Osteoblast (primary cell): Measurements from ENCODE around the gene PNPLA5. TPM values are rescaled to one million over a fixed set of nuclear protein-coding genes. Genes with fewer than 3 reads are reported as not detected.
A peak's percentile ranks its signal among the peaks of the same experiment; 100 is the strongest.
"Not testable (repeated sequence)": the region's sequence is repeated elsewhere in the genome, so short reads cannot be mapped to it uniquely, and the experiment has no call there.

ENCODE experiments used
- DNase-seq: peaks from one replicate; pipeline ENCODE4 v3.0.0; 2011; ENCODE audit warnings: low spot score, mixed read lengths; ENCODE audit not compliant: insufficient read length; ENCODE audit errors: missing footprints
- H2AFZ ChIP-seq: 2 replicates; pipeline ENCODE4 v1.6.0; 2011; ENCODE audit warnings: mild to moderate bottlenecking, low read length
- H3K27ac ChIP-seq: 2 replicates; pipeline ENCODE4 v1.5.1; 2011; ENCODE audit warnings: mild to moderate bottlenecking, low read depth, low read length, moderate library complexity
- H3K27me3 ChIP-seq: 2 replicates; pipeline ENCODE4 v1.6.0; 2012; ENCODE audit warnings: mild to moderate bottlenecking, control low read depth, inconsistent platforms, low read length, moderate library complexity; ENCODE audit not compliant: insufficient read depth
- H3K36me3 ChIP-seq: 2 replicates; pipeline ENCODE4 v1.5.1; 2011; ENCODE audit warnings: mild to moderate bottlenecking, low read length, control low read depth, moderate library complexity; ENCODE audit not compliant: insufficient read depth
- H3K4me1 ChIP-seq: 2 replicates; pipeline ENCODE4 v1.5.1; 2011; ENCODE audit warnings: mild to moderate bottlenecking, low read length, control low read depth, moderate library complexity; ENCODE audit not compliant: insufficient read depth
- H3K4me2 ChIP-seq: 2 replicates; pipeline ENCODE4 v1.6.0; 2011; ENCODE audit warnings: mild to moderate bottlenecking, low read length; ENCODE audit not compliant: insufficient read depth
- H3K4me3 ChIP-seq: fragments of 200-600 bp; sonication (generic); 3 replicates; pipeline ENCODE4 v1.5.1; 2012; ENCODE audit warnings: mild to moderate bottlenecking, low read length, inconsistent platforms; ENCODE audit not compliant: insufficient read depth
- H3K79me2 ChIP-seq: 2 replicates; pipeline ENCODE4 v1.6.0; 2012; ENCODE audit warnings: mild to moderate bottlenecking, low read length, control low read depth, inconsistent platforms; ENCODE audit not compliant: insufficient read depth
- H3K9me3 ChIP-seq: 2 replicates; pipeline ENCODE4 v1.5.1; 2011; ENCODE audit warnings: low read depth, low read length, control low read depth
- H4K20me1 ChIP-seq: 2 replicates; pipeline ENCODE4 v1.6.0; 2012; ENCODE audit warnings: mild to moderate bottlenecking, low read length, control low read depth; ENCODE audit not compliant: insufficient read depth
- CTCF ChIP-seq: IDR thresholded peaks from 2 replicates; pipeline ENCODE4 v1.5.1; 2011; ENCODE audit warnings: mild to moderate bottlenecking, low read depth, low read length, moderate library complexity; ENCODE audit errors: extremely low read depth
- total RNA-seq: library from RNA; depleted of rRNA; stranded (reverse); fragments of >200 nt; gene quantifications from 2 replicates; pipeline ENCODE4 v1.2.3, GENCODE V29; 2012

PNPLA5 gene
- total RNA-seq, 1 donor: not detected

GRCh38 chr22:43909708-43910107 is 17.9 kb upstream of the PNPLA5 start:
- H3K79me2 ChIP-seq: no peaks in the 10 kb centered on the region
- H3K4me1 ChIP-seq: no peaks in the 10 kb centered on the region
- TF ChIP-seq CTCF: no peak
- H3K27me3 ChIP-seq: peaks cover 12% of the 10 kb centered on the region
- no peaks in the 10 kb centered on the region for H3K36me3 ChIP-seq
- H2AFZ ChIP-seq: no peak overlapping the region
- no peaks in the 10 kb centered on the region for H3K9me3 ChIP-seq
- no peak for DNase-seq
- H4K20me1 ChIP-seq: no peaks in the 10 kb centered on the region
- no peak overlapping the region for H3K27ac ChIP-seq
- no peak overlapping the region for H3K4me3 ChIP-seq
- H3K4me2 ChIP-seq: no peak overlapping the region

GRCh38 chr22:43905681-43906080 is 13.9 kb upstream of the PNPLA5 start:
- Histone ChIP-seq H3K9me3 (no peaks in the 10 kb centered on the region), H3K4me3 (no peak overlapping the region), H3K4me1 (peaks cover 7% of the 10 kb centered on the region), H3K4me2 (no peak overlapping the region), H2AFZ (no peak overlapping the region), H3K79me2 (no peaks in the 10 kb centered on the region), H3K27me3 (peaks cover 4% of the 10 kb centered on the region), H3K36me3 (no peaks in the 10 kb centered on the region), H4K20me1 (no peaks in the 10 kb centered on the region), H3K27ac (no peak overlapping the region)
- peak; percentile 45 for DNase-seq
- no peak for TF ChIP-seq CTCF

GRCh38 chr22:43904412-43904811 is 12.6 kb upstream of the PNPLA5 start:
- TF ChIP-seq CTCF: peak; percentile 34
- not testable (repeated sequence) for DNase-seq, H3K27me3 ChIP-seq, H3K27ac ChIP-seq, H3K4me2 ChIP-seq, H2AFZ ChIP-seq, H3K4me3 ChIP-seq, H4K20me1 ChIP-seq, H3K4me1 ChIP-seq, H3K36me3 ChIP-seq, H3K79me2 ChIP-seq, H3K9me3 ChIP-seq

GRCh38 chr22:43903033-43903432 is 11.2 kb upstream of the PNPLA5 start:
- H3K27me3 ChIP-seq, H3K4me2 ChIP-seq, H3K27ac ChIP-seq, H4K20me1 ChIP-seq, H3K9me3 ChIP-seq, H3K4me1 ChIP-seq, H2AFZ ChIP-seq, H3K79me2 ChIP-seq, H3K4me3 ChIP-seq, H3K36me3 ChIP-seq: not testable (repeated sequence)
- DNase-seq: peak; percentile 34
